ENCODE measurements around the gene TINAG. TPM values are rescaled to one million over a fixed set of nuclear protein-coding genes. Genes with fewer than 3 reads are reported as not detected.
A peak's percentile ranks its signal among the peaks of the same experiment; 100 is the strongest.

The TINAG gene
- total RNA-seq, 1 donor from 2014 or later: not detected

DNA sequence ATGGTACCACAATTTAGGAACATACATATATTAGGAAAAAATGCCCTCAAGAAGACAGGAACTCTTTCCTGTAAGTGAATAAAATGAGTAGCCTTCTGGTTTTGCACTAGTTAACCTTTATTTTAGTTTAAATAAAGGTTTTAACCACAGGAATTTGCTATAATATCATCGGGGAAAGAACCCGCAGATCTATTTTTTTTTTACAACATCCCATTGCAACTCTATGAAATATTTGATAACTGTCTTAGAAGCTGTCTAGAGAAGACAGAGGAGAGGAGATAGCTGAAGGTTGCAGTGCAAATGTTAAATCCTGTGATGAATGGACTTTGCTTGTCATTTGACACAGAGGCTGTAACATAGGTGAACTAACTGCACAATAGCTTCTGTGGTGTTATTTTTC lies 69.5 kb downstream of the TINAG start:
- H3K4me3 Mint-ChIP-seq: no peak overlapping the region
- no peaks in the 10 kb centered on the region for H3K9me3 Mint-ChIP-seq
- H3K4me2 ChIP-seq: no peak overlapping the region
- H3K4me1 ChIP-seq: no peaks in the 10 kb centered on the region
- H3K27ac ChIP-seq: no peak overlapping the region
- no peaks in the 10 kb centered on the region for H3K27me3 ChIP-seq
- no peaks in the 10 kb centered on the region for H3K27me3 Mint-ChIP-seq (ENCODE audit: insufficient read depth, low read depth)
- H3K4me3 ChIP-seq: no peak overlapping the region
- no peaks in the 10 kb centered on the region for H3K79me2 ChIP-seq (ENCODE audit: low read depth)
- no peaks in the 10 kb centered on the region for H3K36me3 ChIP-seq
- H3K9ac ChIP-seq: no peak overlapping the region
- no peaks in the 10 kb centered on the region for H3K36me3 Mint-ChIP-seq
- no peaks in the 10 kb centered on the region for H3F3A ChIP-seq (ENCODE audit: low read depth)
- no peak overlapping the region for H2AFZ ChIP-seq (replicated peaks)
- H3K27ac Mint-ChIP-seq: no peak overlapping the region
- no peaks in the 10 kb centered on the region for H3K4me1 Mint-ChIP-seq
- no peaks in the 10 kb centered on the region for H4K20me1 ChIP-seq (ENCODE audit: low read depth)
- TF ChIP-seq, protein P1, sequence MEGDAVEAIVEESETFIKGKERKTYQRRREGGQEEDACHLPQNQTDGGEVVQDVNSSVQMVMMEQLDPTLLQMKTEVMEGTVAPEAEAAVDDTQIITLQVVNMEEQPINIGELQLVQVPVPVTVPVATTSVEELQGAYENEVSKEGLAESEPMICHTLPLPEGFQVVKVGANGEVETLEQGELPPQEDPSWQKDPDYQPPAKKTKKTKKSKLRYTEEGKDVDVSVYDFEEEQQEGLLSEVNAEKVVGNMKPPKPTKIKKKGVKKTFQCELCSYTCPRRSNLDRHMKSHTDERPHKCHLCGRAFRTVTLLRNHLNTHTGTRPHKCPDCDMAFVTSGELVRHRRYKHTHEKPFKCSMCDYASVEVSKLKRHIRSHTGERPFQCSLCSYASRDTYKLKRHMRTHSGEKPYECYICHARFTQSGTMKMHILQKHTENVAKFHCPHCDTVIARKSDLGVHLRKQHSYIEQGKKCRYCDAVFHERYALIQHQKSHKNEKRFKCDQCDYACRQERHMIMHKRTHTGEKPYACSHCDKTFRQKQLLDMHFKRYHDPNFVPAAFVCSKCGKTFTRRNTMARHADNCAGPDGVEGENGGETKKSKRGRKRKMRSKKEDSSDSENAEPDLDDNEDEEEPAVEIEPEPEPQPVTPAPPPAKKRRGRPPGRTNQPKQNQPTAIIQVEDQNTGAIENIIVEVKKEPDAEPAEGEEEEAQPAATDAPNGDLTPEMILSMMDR (IDR thresholded peaks at IDR 0.05): no peak
- TF ChIP-seq EZH2phosphoT487 (IDR thresholded peaks at IDR 0.05) (no peak), EZH2 (IDR thresholded peaks at IDR 0.05) (no peak)
- no peak for DNase-seq (ENCODE audit: low spot score)
- H3K9me3 ChIP-seq (ENCODE audit: low read depth): no peaks in the 10 kb centered on the region

DNA sequence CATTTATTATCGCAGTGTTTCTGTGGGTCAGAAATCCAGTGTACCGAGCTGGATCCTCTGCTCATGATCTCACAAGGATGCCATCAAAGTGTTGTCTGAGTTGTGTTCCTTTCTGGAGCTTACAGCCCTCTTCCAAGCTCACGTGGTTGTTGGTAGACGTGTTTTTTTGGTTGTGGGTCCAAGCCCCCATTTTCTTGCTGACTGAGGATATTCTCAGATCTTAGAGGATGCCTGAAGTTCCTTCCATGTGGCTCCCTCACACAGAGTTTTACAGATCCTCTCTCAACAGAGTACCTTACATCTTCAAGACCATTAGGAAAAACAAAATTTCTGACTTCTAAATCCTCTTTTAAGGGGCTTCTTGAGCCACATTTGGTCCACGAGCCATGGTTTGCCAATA lies 78.1 kb downstream of the TINAG start:
- Histone ChIP-seq H3K36me3 (no peaks in the 10 kb centered on the region), H3K9ac (no peak overlapping the region), H3K4me2 (no peak overlapping the region), H4K20me1 (ENCODE audit: low read depth) (no peaks in the 10 kb centered on the region), H3K4me3 (no peak overlapping the region), H3K9me3 (ENCODE audit: low read depth) (no peaks in the 10 kb centered on the region), H3K27ac (no peak overlapping the region), H3K79me2 (ENCODE audit: low read depth) (no peaks in the 10 kb centered on the region), H3K27me3 (no peaks in the 10 kb centered on the region), H3K4me1 (no peaks in the 10 kb centered on the region), H2AFZ (replicated peaks) (peak overlapping the region; percentile 61), H3F3A (ENCODE audit: low read depth) (no peaks in the 10 kb centered on the region)
- Mint-ChIP-seq H3K4me3 (no peak overlapping the region), H3K27ac (no peak overlapping the region), H3K36me3 (no peaks in the 10 kb centered on the region), H3K27me3 (ENCODE audit: insufficient read depth, low read depth) (no peaks in the 10 kb centered on the region), H3K4me1 (no peaks in the 10 kb centered on the region), H3K9me3 (no peaks in the 10 kb centered on the region)
- no peak for TF ChIP-seq EZH2 (IDR thresholded peaks at IDR 0.05)
- TF ChIP-seq, protein P1 (IDR thresholded peaks at IDR 0.05): no peak
- no peak for TF ChIP-seq EZH2phosphoT487 (IDR thresholded peaks at IDR 0.05)
- DNase-seq (ENCODE audit: low spot score): no peak

DNA sequence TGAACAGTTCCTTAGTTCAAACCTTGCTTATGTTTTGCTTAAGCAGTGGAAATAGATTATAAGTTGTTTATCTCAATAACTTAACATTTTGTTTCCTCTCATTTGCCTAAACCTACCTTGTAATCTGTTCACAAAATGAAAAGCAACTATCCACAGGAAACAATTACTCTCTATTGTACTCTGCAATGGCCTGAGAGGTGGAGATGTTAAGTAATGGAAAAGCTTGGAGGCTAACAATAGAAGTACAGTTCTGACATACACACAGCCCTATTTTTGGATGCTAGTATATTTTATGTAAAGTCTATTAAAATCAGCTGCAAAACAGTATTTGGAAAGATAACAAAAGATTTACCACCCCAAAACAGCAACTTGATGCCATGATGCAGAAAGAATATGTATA lies 82.1 kb downstream of the TINAG start:
- Mint-ChIP-seq H3K36me3 (no peaks in the 10 kb centered on the region), H3K27ac (no peak overlapping the region)

More for the DNA sequence above, 82.1 kb downstream of the TINAG start:
- Histone ChIP-seq H3K9me3 (ENCODE audit: low read depth) (no peaks in the 10 kb centered on the region), H3K4me1 (no peaks in the 10 kb centered on the region), H2AFZ (replicated peaks) (no peak overlapping the region), H3K79me2 (ENCODE audit: low read depth) (no peaks in the 10 kb centered on the region), H3K9ac (no peak overlapping the region), H3K36me3 (no peaks in the 10 kb centered on the region), H3K27me3 (no peaks in the 10 kb centered on the region), H3K4me2 (no peak overlapping the region), H3F3A (ENCODE audit: low read depth) (no peaks in the 10 kb centered on the region), H4K20me1 (ENCODE audit: low read depth) (no peaks in the 10 kb centered on the region), H3K27ac (no peak overlapping the region), H3K4me3 (no peak overlapping the region)
- no peak for DNase-seq (ENCODE audit: low spot score)
- Mint-ChIP-seq H3K4me1 (no peaks in the 10 kb centered on the region), H3K4me3 (no peak overlapping the region), H3K27me3 (ENCODE audit: insufficient read depth, low read depth) (no peaks in the 10 kb centered on the region), H3K9me3 (no peaks in the 10 kb centered on the region)
- TF ChIP-seq, protein P1 (IDR thresholded peaks at IDR 0.05): no peak
- TF ChIP-seq EZH2phosphoT487 (IDR thresholded peaks at IDR 0.05): no peak
- no peak for TF ChIP-seq EZH2 (IDR thresholded peaks at IDR 0.05)
